Fibroblast of the conjunctiva (primary cell): Measurements from ENCODE around the gene PPP2R2D.
A peak's percentile ranks its signal among the peaks of the same experiment; 100 is the strongest.

Source experiments
- DNase-seq: peaks from one replicate; pipeline ENCODE4 v3.0.0-alpha.2; 2010; ENCODE audit warnings: low read depth

PPP2R2D gene

GRCh38 chr10:131900350-131901152 lies at the start of gene PPP2R2D:
Gene PPP2R2D, plus strand, starts transcription at chr10:131901008. Its CDS starts 141 bp downstream, at chr10:131901149.
- peak; percentile 74 for DNase-seq

- DNase-seq: no peak
Observed at GRCh38 chr10:131851346-131851745, 49.5 kb upstream of the PPP2R2D start.

GRCh38 chr10:131852176-131852822 lies 48.5 kb upstream of the PPP2R2D start:
- no peak for DNase-seq

- no peak for DNase-seq
Observed at GRCh38 chr10:131852823-131853609, 47.8 kb upstream of the PPP2R2D start.

- DNase-seq: no peak
Observed at GRCh38 chr10:131853610-131853964, 47.2 kb upstream of the PPP2R2D start.

GRCh38 chr10:131854579-131855335 lies 46.1 kb upstream of the PPP2R2D start:
- no peak for DNase-seq

- no peak for DNase-seq
Observed at GRCh38 chr10:131855461-131856401, 45.1 kb upstream of the PPP2R2D start.

- no peak for DNase-seq
Observed at GRCh38 chr10:131856441-131857094, 44.2 kb upstream of the PPP2R2D start.

GRCh38 chr10:131857156-131858117 lies 43.4 kb upstream of the PPP2R2D start:
- DNase-seq: no peak

- no peak for DNase-seq
Observed at GRCh38 chr10:131858118-131858515, 42.7 kb upstream of the PPP2R2D start.

- no peak for DNase-seq
Observed at GRCh38 chr10:131858583-131859340, 42.0 kb upstream of the PPP2R2D start.

- no peak for DNase-seq
Observed at GRCh38 chr10:131859341-131860020, 41.3 kb upstream of the PPP2R2D start.

GRCh38 chr10:131860311-131860710 lies 40.5 kb upstream of the PPP2R2D start:
- DNase-seq: no peak

GRCh38 chr10:131860806-131861440 lies 39.9 kb upstream of the PPP2R2D start:
- DNase-seq: no peak

GRCh38 chr10:131862548-131862947 lies 38.3 kb upstream of the PPP2R2D start:
- DNase-seq: peak; percentile 10

- DNase-seq: no peak
Observed at GRCh38 chr10:131865223-131865917, 35.4 kb upstream of the PPP2R2D start.

- no peak for DNase-seq
Observed at GRCh38 chr10:131866673-131867072, 34.1 kb upstream of the PPP2R2D start.
